Smooth muscle cell (in vitro differentiated cells): ENCODE measurements around the gene LIN7C. TPM values are rescaled to one million over a fixed set of nuclear protein-coding genes. Genes with fewer than 3 reads are reported as not detected.

Experiments used
- DNase-seq: peaks from one replicate; lab custom pipeline; 2025; ENCODE audit not compliant: unreplicated experiment; lab: John Stamatoyannopoulos, UW
- H2AFZ ChIP-seq: fragments of 200-600 bp; sonication (generic); 2 replicates; pipeline ENCODE4 v1.6.0; 2016; ENCODE audit warnings: antibody characterized with exemption, low read depth, mild to moderate bottlenecking
- H3F3A ChIP-seq: fragments of 200-600 bp; sonication (generic); 2 replicates; pipeline ENCODE4 v1.6.0; 2017; ENCODE audit warnings: antibody characterized with exemption, low read depth
- H3K27ac ChIP-seq: fragments of 200-600 bp; sonication (generic); 2 replicates; pipeline ENCODE4 v1.5.1; 2016; ENCODE audit warnings: low read depth, mild to moderate bottlenecking
- H3K27me3 ChIP-seq: fragments of 200-600 bp; sonication (generic); 2 replicates; pipeline ENCODE4 v1.6.1; 2016; ENCODE audit warnings: low read depth, mild to moderate bottlenecking
- H3K36me3 ChIP-seq: fragments of 200-600 bp; sonication (generic); 2 replicates; pipeline ENCODE4 v1.5.1; 2016; ENCODE audit warnings: low read depth
- H3K4me1 ChIP-seq: fragments of 200-600 bp; sonication (generic); 2 replicates; pipeline ENCODE4 v1.5.1; 2016; ENCODE audit warnings: low read depth
- H3K4me2 ChIP-seq: fragments of 200-600 bp; sonication (generic); 2 replicates; pipeline ENCODE4 v1.6.0; 2016; ENCODE audit warnings: mild to moderate bottlenecking
- H3K4me3 ChIP-seq: fragments of 200-600 bp; sonication (generic); 2 replicates; pipeline ENCODE4 v1.5.1; 2016; ENCODE audit warnings: mild to moderate bottlenecking
- H3K79me2 ChIP-seq: fragments of 200-600 bp; sonication (generic); 2 replicates; pipeline ENCODE4 v1.6.0; 2016; ENCODE audit warnings: low read depth, mild to moderate bottlenecking
- H3K9ac ChIP-seq: fragments of 200-600 bp; sonication (generic); 2 replicates; pipeline ENCODE4 v1.6.0; 2016; ENCODE audit warnings: low read depth
- H3K9me3 ChIP-seq: fragments of 200-600 bp; sonication (generic); replicated peaks from 2 replicates; pipeline ENCODE4 v1.5.1; 2016; ENCODE audit warnings: low read depth
- H4K20me1 ChIP-seq: fragments of 200-600 bp; sonication (generic); 2 replicates; pipeline ENCODE4 v1.6.0; 2016; ENCODE audit warnings: low read depth
- CTCF ChIP-seq: fragments of 200-600 bp; sonication (generic); IDR thresholded peaks from 2 replicates; pipeline ENCODE4 v1.5.1; 2017; ENCODE audit warnings: borderline replicate concordance, mild to moderate bottlenecking, antibody characterized with exemption; ENCODE audit not compliant: insufficient read depth, poor library complexity, severe bottlenecking
- WGBS: methylation state at CpG from one replicate; pipeline ENCODE4 v1.1.7; 2016; ENCODE audit warnings: low lambda C conversion rate; 5-methylcytosine and 5-hydroxymethylcytosine counted together
- polyA plus RNA-seq: library from polyadenylated mRNA; unstranded; fragments of >200 nt; fragmentation: Nextera tagmentation; extraction: Ambion mirVana; gene quantifications from 2 replicates; pipeline ENCODE4 v1.2.1, GENCODE V29; 2016
- total RNA-seq: library from RNA; depleted of rRNA; stranded (reverse); fragments of >200 nt; gene quantifications from 2 replicates; pipeline ENCODE4 v1.2.3, GENCODE V29; 2014

The LIN7C gene
- total and polyA plus RNA-seq, 2 experiments from 2014 or later, result 11.3 to 30.8 TPM

- H3K4me3 ChIP-seq, result no peak overlapping the region
- no peak overlapping the region for H3K27ac ChIP-seq
- H3K79me2 ChIP-seq, result no peaks in the 10 kb centered on the region
- no peak for DNase-seq
- WGBS, result 95% methylated on average over 4 of the region's 4 CpGs
- H3K9me3 ChIP-seq, result peaks cover 6% of the 10 kb centered on the region
- H3K4me1 ChIP-seq, result no peaks in the 10 kb centered on the region
- no peak overlapping the region for H2AFZ ChIP-seq
- H3K36me3 ChIP-seq, result peaks cover 5% of the 10 kb centered on the region
- H3K27me3 ChIP-seq, result no peaks in the 10 kb centered on the region
- no peaks in the 10 kb centered on the region for H4K20me1 ChIP-seq
- TF ChIP-seq CTCF, result no peak
- no peak overlapping the region for H3K4me2 ChIP-seq
- no peak overlapping the region for H3K9ac ChIP-seq
- no peaks in the 10 kb centered on the region for H3F3A ChIP-seq
Measured at GRCh38 chr11:27514076-27514475, 7.5 kb upstream of the LIN7C start.

DNA sequence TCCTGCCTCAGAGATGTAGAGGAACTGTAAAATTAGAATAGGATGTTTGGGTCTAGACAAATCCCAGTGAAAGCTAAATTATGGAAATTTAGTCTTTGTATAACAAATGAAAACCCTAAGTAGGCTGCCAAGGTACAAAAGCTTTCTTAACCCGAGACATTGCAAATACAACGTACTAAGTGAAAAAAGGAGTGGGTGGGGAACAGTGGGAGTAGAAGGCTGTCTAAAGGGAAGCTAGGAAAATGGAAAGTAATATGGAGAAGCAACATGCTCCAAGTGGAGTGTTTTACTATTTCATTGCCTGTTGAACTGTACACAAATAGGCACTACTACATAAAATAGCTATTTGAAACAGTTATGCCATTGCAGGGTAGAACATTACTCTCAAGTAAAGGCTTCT lies 6.8 kb upstream of the LIN7C start:
- H3K9me3 ChIP-seq, result peaks cover 6% of the 10 kb centered on the region
- no peaks in the 10 kb centered on the region for H3F3A ChIP-seq
- 76% methylated on average over 2 of the region's 2 CpGs for WGBS
- H3K4me3 ChIP-seq, result no peak overlapping the region
- H4K20me1 ChIP-seq, result no peaks in the 10 kb centered on the region
- no peak overlapping the region for H3K4me2 ChIP-seq
- no peaks in the 10 kb centered on the region for H3K4me1 ChIP-seq
- H3K36me3 ChIP-seq, result peaks cover 5% of the 10 kb centered on the region
- no peak overlapping the region for H2AFZ ChIP-seq
- H3K79me2 ChIP-seq, result no peaks in the 10 kb centered on the region
- no peaks in the 10 kb centered on the region for H3K27me3 ChIP-seq
- TF ChIP-seq CTCF, result no peak
- H3K9ac ChIP-seq, result no peak overlapping the region
- no peak for DNase-seq
- no peak overlapping the region for H3K27ac ChIP-seq

DNA sequence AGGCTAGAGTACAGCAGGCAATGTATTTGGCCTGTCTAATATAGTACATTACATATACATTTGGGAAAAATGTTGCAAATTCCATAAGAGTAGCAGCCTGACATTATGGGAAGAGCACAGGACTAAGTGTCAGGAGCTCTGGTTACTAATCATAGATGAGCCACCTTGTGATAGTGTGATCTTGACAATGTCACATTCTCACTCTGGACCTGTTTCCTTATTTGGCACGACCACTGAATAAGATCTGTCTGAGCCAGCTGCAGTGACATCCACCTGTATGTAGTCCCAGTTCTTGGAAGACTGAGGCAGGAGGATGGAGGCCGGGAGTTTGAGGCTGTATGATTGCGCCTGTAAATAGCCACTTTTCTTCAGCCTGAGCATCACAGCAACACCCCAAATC lies 5.7 kb upstream of the LIN7C start:
- Histone ChIP-seq H3K36me3 (peaks cover 5% of the 10 kb centered on the region), H3K4me1 (peaks cover 4% of the 10 kb centered on the region), H2AFZ (no peak overlapping the region), H3K4me3 (no peak overlapping the region), H3F3A (no peaks in the 10 kb centered on the region), H3K4me2 (no peak overlapping the region), H3K9ac (no peak overlapping the region), H4K20me1 (no peaks in the 10 kb centered on the region), H3K27ac (no peak overlapping the region), H3K79me2 (no peaks in the 10 kb centered on the region), H3K27me3 (no peaks in the 10 kb centered on the region), H3K9me3 (peaks cover 6% of the 10 kb centered on the region)
- TF ChIP-seq CTCF, result no peak
- WGBS, result 95% methylated on average over 3 of the region's 3 CpGs
- DNase-seq, result no peak

- Histone ChIP-seq H3K9me3 (peaks cover 3% of the 10 kb centered on the region), H4K20me1 (peaks cover 12% of the 10 kb centered on the region), H3K27ac (no peak overlapping the region), H3K79me2 (peaks cover 12% of the 10 kb centered on the region), H3K9ac (no peak overlapping the region), H3K36me3 (peaks cover under 1% of the 10 kb centered on the region), H3K27me3 (no peaks in the 10 kb centered on the region), H3K4me3 (no peak overlapping the region), H3F3A (no peaks in the 10 kb centered on the region), H3K4me2 (no peak overlapping the region), H2AFZ (no peak overlapping the region), H3K4me1 (peaks cover 15% of the 10 kb centered on the region)
- WGBS, result 89% methylated on average over 4 of the region's 4 CpGs
- no peak for TF ChIP-seq CTCF
- no peak for DNase-seq
Measured at GRCh38 chr11:27509908-27510307, 3.3 kb upstream of the LIN7C start.
